Measurements from ENCODE around the gene ARHGEF17.

ARHGEF17 gene

DNA sequence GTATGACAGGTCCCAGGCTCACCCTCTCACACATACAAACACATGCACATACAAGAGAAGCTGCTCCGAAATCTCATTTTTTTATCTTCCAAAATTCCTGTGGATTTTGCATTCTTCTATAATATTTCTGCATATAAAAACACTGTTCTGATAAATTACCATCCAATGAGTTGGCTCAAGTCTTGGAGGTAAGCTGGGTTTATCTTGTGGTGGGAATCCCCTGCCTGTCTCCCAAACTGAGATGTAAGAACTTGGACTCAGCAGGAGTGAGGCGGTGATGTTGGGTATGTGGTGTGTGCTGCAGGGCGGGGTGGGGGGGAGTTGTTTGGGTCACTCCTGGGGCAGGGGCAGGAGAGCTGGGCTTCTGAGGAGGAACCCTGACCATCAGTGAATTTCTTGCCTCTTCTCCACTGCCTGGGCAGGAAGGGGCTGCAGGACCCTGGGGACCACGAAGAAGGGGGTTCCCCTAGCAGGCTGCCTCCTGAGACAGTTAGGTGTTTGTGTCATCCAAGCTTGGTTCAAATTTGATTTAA lies 42.7 kb upstream of the ARHGEF17 start:
- Histone ChIP-seq H3F3A (ENCODE audit: control insufficient read depth, insufficient read depth) (no peaks in the 10 kb centered on the region), H3K79me2 (ENCODE audit: control insufficient read depth, low read length) (no peaks in the 10 kb centered on the region), H3K9me3 (ENCODE audit: control insufficient read depth, insufficient read depth, low read length) (no peaks in the 10 kb centered on the region), H3K27ac (ENCODE audit: low read depth, low read length) (no peak overlapping the region), H3K27me3 (ENCODE audit: control insufficient read depth, low read length) (peaks cover 49% of the 10 kb centered on the region; the same call in 1 of the 2 replicates), H3K4me3 (ENCODE audit: low read length) (no peak overlapping the region), H3K4me1 (ENCODE audit: control insufficient read depth, low read length) (0 out of 2 replicates have a peak, but pooled peaks cover 3% of the 10 kb centered on the region), H3K9me2 (replicated peaks; ENCODE audit: control insufficient read depth, low read length) (no peaks in the 10 kb centered on the region), H3K4me2 (ENCODE audit: low read length) (no peak overlapping the region), H4K20me1 (ENCODE audit: control insufficient read depth, insufficient read depth, low read depth, low read length) (no peaks in the 10 kb centered on the region; the same call in 1 of the 2 replicates), H3K36me3 (ENCODE audit: control insufficient read depth, low read length) (no peaks in the 10 kb centered on the region)
- TF ChIP-seq, protein P1, sequence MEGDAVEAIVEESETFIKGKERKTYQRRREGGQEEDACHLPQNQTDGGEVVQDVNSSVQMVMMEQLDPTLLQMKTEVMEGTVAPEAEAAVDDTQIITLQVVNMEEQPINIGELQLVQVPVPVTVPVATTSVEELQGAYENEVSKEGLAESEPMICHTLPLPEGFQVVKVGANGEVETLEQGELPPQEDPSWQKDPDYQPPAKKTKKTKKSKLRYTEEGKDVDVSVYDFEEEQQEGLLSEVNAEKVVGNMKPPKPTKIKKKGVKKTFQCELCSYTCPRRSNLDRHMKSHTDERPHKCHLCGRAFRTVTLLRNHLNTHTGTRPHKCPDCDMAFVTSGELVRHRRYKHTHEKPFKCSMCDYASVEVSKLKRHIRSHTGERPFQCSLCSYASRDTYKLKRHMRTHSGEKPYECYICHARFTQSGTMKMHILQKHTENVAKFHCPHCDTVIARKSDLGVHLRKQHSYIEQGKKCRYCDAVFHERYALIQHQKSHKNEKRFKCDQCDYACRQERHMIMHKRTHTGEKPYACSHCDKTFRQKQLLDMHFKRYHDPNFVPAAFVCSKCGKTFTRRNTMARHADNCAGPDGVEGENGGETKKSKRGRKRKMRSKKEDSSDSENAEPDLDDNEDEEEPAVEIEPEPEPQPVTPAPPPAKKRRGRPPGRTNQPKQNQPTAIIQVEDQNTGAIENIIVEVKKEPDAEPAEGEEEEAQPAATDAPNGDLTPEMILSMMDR (IDR thresholded peaks at IDR 0.05; ENCODE audit: low read depth, low read length, poor library complexity, severe bottlenecking), result no peak
- TF ChIP-seq EZH2phosphoT487 (IDR thresholded peaks at IDR 0.05; ENCODE audit: borderline replicate concordance, low read length), result no peak

DNA sequence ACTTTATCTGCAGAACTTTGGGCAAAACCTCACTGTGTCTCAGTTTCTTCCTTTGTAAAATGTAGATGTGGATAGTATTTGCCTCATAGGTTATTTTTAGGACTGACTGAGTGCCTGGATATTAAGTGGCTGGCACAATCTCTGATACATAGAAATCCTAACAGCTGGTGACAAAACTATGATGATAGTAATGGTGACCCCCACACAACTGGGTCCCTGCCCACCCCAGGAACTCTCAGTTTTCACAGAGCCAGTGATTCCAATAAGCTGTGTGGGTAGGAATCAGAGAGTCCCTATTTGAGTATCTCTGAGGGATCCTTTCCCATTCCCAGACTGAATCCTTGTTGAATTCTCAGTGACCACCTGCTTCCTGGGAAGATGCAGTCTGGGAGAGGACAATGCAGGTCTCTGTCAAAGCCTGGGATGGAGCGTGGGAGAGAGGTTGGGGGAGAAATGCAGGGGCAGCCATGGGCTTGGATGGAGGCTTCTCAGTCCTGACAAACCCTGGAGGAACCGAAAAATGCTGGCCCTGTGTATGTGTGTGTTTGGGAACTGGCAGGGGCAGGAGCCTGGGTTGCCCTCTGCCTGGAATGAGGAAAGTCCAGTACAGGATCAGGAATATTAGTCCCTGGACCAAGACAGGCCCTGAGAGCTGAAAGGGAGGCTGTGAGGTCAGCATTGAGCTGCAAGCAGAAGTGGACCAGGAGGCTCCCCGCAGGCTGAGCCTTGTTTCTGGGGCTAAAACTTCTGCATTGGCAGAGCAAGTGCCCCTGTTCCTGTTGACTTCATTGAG lies 42.0 kb upstream of the ARHGEF17 start:
- TF ChIP-seq, protein P1 (IDR thresholded peaks at IDR 0.05; ENCODE audit: low read depth, low read length, poor library complexity, severe bottlenecking), result no peak
- TF ChIP-seq EZH2phosphoT487 (IDR thresholded peaks at IDR 0.05; ENCODE audit: borderline replicate concordance, low read length), result no peak
- 0 out of 2 replicates have a peak, but pooled peaks cover 3% of the 10 kb centered on the region for H3K4me1 ChIP-seq (ENCODE audit: control insufficient read depth, low read length)
- no peaks in the 10 kb centered on the region for H3K9me3 ChIP-seq (ENCODE audit: control insufficient read depth, insufficient read depth, low read length)
- peaks cover 53% of the 10 kb centered on the region for H3K27me3 ChIP-seq (ENCODE audit: control insufficient read depth, low read length)
- H3K27ac ChIP-seq (ENCODE audit: low read depth, low read length), result no peak overlapping the region
- H3K4me3 ChIP-seq (ENCODE audit: low read length), result no peak overlapping the region
- no peaks in the 10 kb centered on the region for H3F3A ChIP-seq (ENCODE audit: control insufficient read depth, insufficient read depth)
- no peaks in the 10 kb centered on the region for H3K79me2 ChIP-seq (ENCODE audit: control insufficient read depth, low read length)
- H4K20me1 ChIP-seq (ENCODE audit: control insufficient read depth, insufficient read depth, low read depth, low read length), result no peaks in the 10 kb centered on the region; the same call in 1 of the 2 replicates
- no peaks in the 10 kb centered on the region for H3K36me3 ChIP-seq (ENCODE audit: control insufficient read depth, low read length)
- H3K9me2 ChIP-seq (replicated peaks; ENCODE audit: control insufficient read depth, low read length), result no peaks in the 10 kb centered on the region
- no peak overlapping the region for H3K4me2 ChIP-seq (ENCODE audit: low read length)

DNA sequence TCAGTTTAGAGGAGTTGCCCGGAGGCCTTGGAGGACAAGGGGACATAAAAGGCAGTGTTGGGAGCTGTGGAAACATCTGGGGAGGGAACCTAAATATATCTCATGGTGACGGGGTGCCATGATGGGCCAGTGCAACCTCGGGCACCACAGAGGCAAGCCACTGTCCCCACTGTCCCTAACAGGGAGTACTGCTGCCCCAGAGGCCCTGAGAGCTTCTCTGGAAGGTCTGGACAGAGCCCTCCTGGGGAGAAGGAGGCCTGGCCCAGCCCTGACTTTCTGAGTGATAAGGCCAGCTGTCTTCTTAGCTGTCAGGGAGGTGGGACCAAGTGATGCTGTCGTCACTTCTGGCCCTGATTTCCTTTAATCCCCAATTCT lies 41.4 kb upstream of the ARHGEF17 start:
- no peaks in the 10 kb centered on the region for H3K36me3 ChIP-seq (ENCODE audit: control insufficient read depth, low read length)
- H3K27me3 ChIP-seq (ENCODE audit: control insufficient read depth, low read length), result peaks cover 57% of the 10 kb centered on the region
- H3K4me3 ChIP-seq (ENCODE audit: low read length), result no peak overlapping the region
- no peaks in the 10 kb centered on the region for H3K79me2 ChIP-seq (ENCODE audit: control insufficient read depth, low read length)
- no peak overlapping the region for H3K27ac ChIP-seq (ENCODE audit: low read depth, low read length)
- no peaks in the 10 kb centered on the region for H3K9me3 ChIP-seq (ENCODE audit: control insufficient read depth, insufficient read depth, low read length)
- H3K9me2 ChIP-seq (replicated peaks; ENCODE audit: control insufficient read depth, low read length), result no peaks in the 10 kb centered on the region
- no peaks in the 10 kb centered on the region; the same call in 1 of the 2 replicates for H4K20me1 ChIP-seq (ENCODE audit: control insufficient read depth, insufficient read depth, low read depth, low read length)
- no peaks in the 10 kb centered on the region for H3F3A ChIP-seq (ENCODE audit: control insufficient read depth, insufficient read depth)
- TF ChIP-seq, protein P1 (IDR thresholded peaks at IDR 0.05; ENCODE audit: low read depth, low read length, poor library complexity, severe bottlenecking), result no peak
- no peak for TF ChIP-seq EZH2phosphoT487 (IDR thresholded peaks at IDR 0.05; ENCODE audit: borderline replicate concordance, low read length)
- H3K4me2 ChIP-seq (ENCODE audit: low read length), result no peak overlapping the region
- peaks cover 4% of the 10 kb centered on the region; the same call in 1 of the 2 replicates for H3K4me1 ChIP-seq (ENCODE audit: control insufficient read depth, low read length)
